RPMI8226 (cell line): Measurements from ENCODE around the gene HSD17B2.

Experiments
- DNase-seq: peaks from one replicate; pipeline ENCODE4 v3.0.0-alpha.2; 2015

HSD17B2 gene

GRCh38 chr16:82050506-82050905 lies 15.5 kb downstream of the HSD17B2 start:
- no peak for DNase-seq

GRCh38 chr16:82050909-82051357 lies 15.9 kb downstream of the HSD17B2 start:
- DNase-seq: no peak

- no peak for DNase-seq
Measured at GRCh38 chr16:82051656-82052055, 16.6 kb downstream of the HSD17B2 start.

- DNase-seq: no peak
Measured at GRCh38 chr16:82055117-82055516, 20.1 kb downstream of the HSD17B2 start.

- no peak for DNase-seq
Measured at GRCh38 chr16:82055728-82056549, 20.9 kb downstream of the HSD17B2 start.

- DNase-seq: no peak
Measured at GRCh38 chr16:82056550-82056896, 21.5 kb downstream of the HSD17B2 start.

GRCh38 chr16:82059161-82059982 lies 24.3 kb downstream of the HSD17B2 start:
- no peak for DNase-seq

- DNase-seq: no peak
Measured at GRCh38 chr16:82059983-82060421, 24.9 kb downstream of the HSD17B2 start.

GRCh38 chr16:82061861-82062525 lies 26.9 kb downstream of the HSD17B2 start:
- peak; percentile 29 for DNase-seq

- DNase-seq: no peak
Measured at GRCh38 chr16:82062645-82063058, 27.6 kb downstream of the HSD17B2 start.

- DNase-seq: no peak
Measured at GRCh38 chr16:82063456-82064082, 28.5 kb downstream of the HSD17B2 start.

- no peak for DNase-seq
Measured at GRCh38 chr16:82067042-82067803, 32.2 kb downstream of the HSD17B2 start.

- DNase-seq: no peak
Measured at GRCh38 chr16:82067804-82068325, 32.8 kb downstream of the HSD17B2 start.

GRCh38 chr16:82070656-82071369 lies 35.8 kb downstream of the HSD17B2 start:
- DNase-seq: no peak

GRCh38 chr16:82071421-82071820 lies 36.4 kb downstream of the HSD17B2 start:
- no peak for DNase-seq

- DNase-seq: no peak
Measured at GRCh38 chr16:82072313-82072712, 37.3 kb downstream of the HSD17B2 start.

- DNase-seq: no peak
Measured at GRCh38 chr16:82074019-82074558, 39.0 kb downstream of the HSD17B2 start.

- DNase-seq: no peak
Measured at GRCh38 chr16:82078125-82078524, 43.1 kb downstream of the HSD17B2 start.

GRCh38 chr16:82079892-82080291 lies 44.8 kb downstream of the HSD17B2 start:
- DNase-seq: no peak

- no peak for DNase-seq
Measured at GRCh38 chr16:82081264-82081663, 46.2 kb downstream of the HSD17B2 start.

GRCh38 chr16:82082097-82082496 lies 47.0 kb downstream of the HSD17B2 start:
- DNase-seq: no peak
